Measurements from ENCODE around the gene RBM15B.
"Not testable (repeated sequence)": the region's sequence is repeated elsewhere in the genome, so short reads cannot be mapped to it uniquely, and the experiment has no call there.

RBM15B gene, protein sequence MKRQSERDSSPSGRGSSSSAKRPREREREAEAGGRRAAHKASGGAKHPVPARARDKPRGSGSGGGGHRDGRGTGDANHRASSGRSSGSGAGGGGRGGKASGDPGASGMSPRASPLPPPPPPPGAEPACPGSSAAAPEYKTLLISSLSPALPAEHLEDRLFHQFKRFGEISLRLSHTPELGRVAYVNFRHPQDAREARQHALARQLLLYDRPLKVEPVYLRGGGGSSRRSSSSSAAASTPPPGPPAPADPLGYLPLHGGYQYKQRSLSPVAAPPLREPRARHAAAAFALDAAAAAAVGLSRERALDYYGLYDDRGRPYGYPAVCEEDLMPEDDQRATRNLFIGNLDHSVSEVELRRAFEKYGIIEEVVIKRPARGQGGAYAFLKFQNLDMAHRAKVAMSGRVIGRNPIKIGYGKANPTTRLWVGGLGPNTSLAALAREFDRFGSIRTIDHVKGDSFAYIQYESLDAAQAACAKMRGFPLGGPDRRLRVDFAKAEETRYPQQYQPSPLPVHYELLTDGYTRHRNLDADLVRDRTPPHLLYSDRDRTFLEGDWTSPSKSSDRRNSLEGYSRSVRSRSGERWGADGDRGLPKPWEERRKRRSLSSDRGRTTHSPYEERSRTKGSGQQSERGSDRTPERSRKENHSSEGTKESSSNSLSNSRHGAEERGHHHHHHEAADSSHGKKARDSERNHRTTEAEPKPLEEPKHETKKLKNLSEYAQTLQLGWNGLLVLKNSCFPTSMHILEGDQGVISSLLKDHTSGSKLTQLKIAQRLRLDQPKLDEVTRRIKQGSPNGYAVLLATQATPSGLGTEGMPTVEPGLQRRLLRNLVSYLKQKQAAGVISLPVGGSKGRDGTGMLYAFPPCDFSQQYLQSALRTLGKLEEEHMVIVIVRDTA

DNA sequence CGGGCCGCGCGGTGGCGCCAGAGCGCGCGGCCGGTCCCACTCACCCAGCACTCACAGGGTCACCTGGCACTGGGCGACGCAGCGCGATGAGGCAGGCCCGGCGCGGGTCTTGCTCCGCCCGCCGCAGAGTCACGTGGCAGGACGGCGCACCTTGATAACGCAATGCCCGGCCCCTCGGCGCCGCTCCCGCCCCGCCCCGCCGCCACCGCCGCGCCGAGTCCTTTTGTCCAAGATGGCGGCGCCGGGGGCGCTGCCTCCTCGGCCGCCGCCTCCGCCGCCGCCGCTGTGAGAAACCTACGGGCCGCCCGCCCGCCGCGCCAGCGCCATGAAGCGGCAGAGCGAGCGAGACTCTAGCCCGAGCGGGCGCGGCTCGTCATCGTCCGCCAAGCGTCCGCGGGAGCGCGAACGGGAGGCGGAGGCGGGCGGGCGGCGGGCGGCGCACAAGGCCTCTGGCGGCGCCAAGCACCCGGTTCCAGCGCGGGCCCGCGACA is at the start of gene RBM15B:
Gene RBM15B (plus strand): TSS at position 211 of the 491 bp plus-strand sequence. CDS start 115 bp downstream, at position 326.
- FAIRE-seq (peak; percentile 96), DNase-seq (ENCODE audit: extremely low spot score, insufficient read length, low read depth) (peak; percentile 90)

DNA sequence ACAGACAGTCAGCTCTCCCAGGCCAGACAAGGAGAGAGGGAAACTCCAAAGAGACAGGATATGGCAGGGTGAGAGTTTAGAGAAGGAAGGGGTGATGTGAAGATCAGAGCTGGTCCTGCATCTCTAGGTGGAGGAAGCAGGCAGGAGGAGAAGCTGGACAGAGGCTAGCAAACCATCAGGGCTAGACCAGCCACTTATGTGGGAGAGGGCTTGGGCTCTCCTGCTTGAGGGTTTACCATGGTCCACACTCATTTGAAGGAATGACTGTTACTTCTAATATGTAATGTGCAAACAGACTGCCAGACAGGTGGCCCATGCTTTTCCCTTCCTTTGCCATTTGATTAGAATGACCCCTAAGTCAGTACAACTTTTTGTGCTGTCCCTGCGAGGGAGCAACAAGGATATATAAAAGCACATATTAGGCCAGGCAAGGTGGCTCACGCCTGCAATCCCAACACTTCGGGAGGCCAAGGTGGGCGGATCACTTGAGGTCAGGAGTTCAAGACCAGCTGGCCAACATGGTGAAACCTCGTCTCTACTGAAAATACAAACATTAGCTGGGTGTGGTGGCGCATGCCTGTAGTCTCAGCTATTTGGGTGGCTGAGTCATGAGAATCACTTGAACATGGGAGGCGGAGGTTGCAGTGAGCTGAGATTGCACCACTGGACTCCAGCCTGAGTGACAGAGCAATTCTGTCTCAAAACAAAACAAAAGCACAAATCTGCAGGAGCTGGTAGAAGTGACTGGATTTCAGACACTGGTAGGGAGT is 47.0 kb upstream of the RBM15B start:
- no peak for FAIRE-seq
- DNase-seq (ENCODE audit: extremely low spot score, insufficient read length, low read depth) = no peak

DNA sequence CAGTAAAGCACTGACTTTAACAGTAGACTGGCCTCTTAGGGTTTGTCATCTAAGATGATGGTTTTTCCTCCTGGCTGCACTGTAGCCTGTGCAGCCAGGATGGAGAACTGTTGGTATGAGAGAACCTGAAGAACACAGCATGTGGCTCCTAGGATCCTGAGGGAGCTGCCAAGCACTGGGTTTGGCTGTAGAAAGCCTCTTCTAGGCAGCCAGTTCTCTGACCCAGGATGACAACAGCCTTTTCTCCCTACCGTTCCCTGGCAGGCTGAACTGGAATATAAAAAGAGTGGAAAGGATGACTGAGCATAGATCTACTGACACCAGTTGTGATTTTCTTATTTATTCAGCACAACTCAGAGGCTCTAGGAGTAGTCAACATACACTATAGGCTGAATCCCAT is 40.3 kb upstream of the RBM15B start:
- FAIRE-seq = no peak
- DNase-seq (ENCODE audit: extremely low spot score, insufficient read length, low read depth) = no peak

DNA sequence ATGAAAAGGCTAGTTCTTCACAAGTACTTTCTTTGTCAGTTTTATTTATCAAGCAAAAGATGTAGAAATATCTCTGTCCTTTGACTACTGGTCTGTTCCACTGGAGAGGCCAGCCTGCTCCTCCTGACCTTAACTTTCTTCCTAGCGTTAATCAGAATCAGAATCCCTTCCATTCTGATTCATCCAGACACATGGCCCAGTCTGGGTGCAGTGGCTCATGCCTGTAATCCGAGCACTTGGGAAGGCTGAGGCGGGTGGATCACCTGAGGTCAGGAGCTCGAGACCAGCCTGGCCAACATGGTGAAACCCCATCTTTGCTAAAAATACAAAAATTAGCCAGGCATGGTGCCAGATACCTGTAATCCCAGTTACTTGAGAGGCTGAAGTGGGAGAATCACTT is 38.0 kb upstream of the RBM15B start:
- DNase-seq (ENCODE audit: extremely low spot score, insufficient read length, low read depth) (no peak), FAIRE-seq (no peak)

DNA sequence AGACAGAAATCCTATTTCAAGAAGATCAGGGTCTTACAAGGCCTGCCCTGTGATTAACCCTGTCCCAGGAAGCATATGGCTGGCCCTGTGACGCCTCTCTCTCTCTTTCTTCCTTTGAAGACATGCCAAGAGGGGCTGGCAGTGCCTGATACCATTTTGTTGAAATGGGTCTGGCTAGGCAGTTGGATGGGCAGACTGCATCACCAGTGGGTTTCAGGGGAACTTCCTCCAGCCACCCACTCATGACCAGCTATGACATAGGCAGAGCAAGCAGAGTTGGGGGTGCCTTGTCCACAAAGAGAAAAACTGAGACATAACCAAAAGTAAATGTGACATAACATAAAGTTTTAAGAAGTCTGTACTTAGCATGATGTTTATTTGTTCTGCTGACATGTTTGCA is 37.4 kb upstream of the RBM15B start:
- DNase-seq (ENCODE audit: extremely low spot score, insufficient read length, low read depth) (no peak), FAIRE-seq (no peak)

DNA sequence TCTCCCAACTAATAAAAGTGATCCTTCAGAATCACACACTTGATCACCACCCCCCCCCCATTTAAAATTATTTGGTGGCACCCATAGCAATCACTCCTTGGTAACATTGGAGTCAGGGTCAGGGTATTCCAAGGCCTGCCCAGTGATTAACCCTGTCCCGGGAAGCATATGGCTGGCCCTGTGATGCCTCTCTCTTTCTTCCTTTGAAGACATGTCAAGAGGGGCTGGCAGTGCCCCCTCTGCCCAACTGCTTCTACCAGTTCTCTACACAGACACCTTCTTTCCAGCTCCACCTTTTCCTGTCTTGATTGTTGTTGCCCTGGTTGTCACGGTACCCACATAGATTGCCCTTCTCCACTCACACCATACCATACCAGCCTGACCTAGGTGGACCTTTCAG is 36.9 kb upstream of the RBM15B start:
- DNase-seq (ENCODE audit: extremely low spot score, insufficient read length, low read depth) (no peak), FAIRE-seq (no peak)

DNA sequence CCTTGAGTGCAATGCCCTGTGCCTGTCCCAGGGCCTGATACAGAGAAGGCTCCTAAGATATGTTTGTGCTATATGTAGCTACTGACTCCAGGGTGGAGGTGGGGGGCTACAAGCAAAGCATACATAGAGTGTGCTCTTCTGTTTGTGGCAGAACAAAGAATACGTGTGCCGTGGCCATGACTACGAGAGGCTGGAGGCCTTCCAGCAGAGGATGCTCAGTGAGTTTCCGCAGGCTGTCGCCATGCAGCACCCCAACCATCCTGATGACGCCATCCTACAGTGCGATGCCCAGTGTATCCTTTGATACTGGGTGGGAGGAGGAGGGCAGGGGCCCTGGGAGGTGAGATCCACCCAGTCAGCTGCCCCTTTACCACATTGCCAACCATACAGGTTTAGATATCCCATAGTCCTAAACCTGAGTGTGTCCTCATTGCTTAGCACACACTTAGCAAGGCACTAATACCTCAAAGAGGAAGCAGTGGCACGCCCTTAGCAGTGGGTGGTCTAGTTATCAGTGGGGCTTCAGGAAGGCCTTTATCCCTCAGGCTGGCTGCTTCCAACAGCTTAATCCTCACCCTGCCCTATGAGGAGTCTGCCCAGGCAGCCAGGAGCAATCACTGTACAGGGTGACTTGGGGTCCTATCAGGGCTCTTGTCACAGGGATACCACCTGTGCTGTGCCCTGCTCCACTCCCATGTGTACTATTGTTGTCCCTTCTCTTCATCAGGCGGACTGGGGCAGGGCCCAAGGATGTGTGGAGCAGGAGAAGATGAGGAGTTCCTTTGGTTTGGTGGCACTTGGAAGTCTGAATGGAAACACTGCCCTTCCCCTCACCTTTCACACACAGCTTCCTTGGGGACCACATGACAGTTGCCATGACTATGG is 36.1 kb upstream of the RBM15B start:
- FAIRE-seq (no peak), DNase-seq (ENCODE audit: extremely low spot score, insufficient read length, low read depth) (no peak)

DNA sequence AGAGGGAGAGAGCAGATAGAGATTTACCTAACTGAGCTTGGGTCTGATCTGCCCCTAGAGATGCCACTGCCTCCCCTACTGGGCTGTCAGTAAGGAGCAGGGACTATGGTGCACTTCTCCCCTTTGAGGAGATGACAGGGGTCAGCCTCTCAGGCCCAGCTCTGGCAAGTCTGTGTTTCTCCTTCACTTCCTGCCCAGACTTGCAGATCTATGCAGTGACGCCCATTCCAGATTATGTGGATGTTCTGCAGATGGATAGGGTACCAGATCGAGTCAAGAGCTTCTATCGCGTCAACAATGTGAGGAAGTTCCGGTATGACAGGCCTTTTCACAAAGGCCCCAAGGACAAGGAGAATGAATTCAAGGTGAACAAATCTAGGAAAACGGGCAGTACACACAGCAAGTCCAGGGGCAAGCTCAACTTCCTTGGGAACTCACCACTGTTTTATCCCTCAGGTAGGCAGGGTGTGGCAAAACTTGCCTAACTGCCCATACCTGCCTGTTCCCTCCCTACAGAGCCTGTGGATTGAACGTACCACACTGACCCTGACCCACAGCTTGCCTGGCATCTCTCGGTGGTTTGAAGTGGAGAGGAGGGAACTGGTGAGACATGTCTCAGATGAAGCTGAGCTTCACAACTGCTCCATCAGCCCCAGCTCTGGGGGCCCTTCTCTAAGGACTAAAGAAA is 35.0 kb upstream of the RBM15B start:
- no peak for DNase-seq (ENCODE audit: extremely low spot score, insufficient read length, low read depth)
- FAIRE-seq = no peak

DNA sequence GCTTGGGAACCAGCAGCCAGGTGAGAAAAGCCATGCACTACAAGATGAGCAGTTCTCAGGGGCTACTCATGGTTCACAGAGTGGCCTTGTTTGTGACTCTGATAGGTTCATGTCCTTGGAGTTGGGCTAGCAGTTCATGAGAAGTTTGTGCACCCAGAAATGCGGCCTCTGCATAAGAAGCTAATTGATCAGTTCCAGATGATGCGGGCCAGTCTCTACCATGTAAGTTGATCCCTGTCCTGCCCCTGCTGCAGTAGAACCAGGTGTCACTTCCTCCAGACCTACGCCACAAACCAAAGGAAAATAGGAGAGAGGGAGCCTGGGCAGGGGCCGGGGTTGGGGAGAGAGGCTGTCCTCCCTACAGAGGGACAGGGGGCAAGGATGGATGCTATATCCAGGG is 33.2 kb upstream of the RBM15B start:
- no peak for FAIRE-seq

DNA sequence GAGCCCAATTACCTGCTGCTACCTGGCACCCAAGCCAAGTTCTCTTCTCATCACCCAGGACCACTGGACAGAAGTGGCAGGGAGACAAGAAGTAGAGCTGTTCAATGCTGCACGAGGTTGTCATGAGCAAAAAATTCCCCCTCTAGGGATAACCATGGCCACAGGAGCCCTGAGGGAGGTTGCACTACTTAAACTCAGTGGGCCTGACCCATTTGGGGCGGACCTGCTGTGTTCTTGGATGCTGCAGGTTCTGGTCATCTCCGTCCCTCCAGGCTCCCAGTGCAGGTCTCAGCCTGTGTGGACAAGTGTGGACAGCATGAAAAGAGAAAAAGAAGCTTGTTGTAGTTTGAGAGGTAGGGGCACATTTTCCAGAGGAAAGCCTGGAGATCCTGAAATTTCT is 32.1 kb upstream of the RBM15B start:
- FAIRE-seq = no peak
- DNase-seq (ENCODE audit: extremely low spot score, insufficient read length, low read depth) = no peak

More for the DNA sequence above, 33.2 kb upstream of the RBM15B start:
- no peak for DNase-seq (ENCODE audit: extremely low spot score, insufficient read length, low read depth)

DNA sequence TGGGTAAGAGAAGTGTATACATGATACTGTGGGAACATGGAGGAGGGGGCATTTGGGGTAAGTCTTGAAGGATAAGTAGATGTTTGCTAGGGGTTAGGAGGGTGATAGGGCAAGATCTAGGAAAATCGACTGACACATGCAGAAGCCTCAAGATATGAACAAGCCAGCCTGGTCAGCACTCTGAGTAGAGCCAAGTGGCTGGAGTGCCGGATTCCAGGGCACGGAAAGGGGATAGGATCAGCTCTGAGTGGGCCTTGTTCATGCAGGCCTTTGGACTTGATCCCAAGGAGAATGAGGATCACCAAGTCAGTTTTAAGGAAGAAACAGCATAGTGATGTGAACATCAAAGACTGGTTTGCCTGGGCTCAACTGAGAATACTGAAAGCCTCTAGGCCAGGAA is 30.3 kb upstream of the RBM15B start:
- no peak for DNase-seq (ENCODE audit: extremely low spot score, insufficient read length, low read depth)
- no peak for FAIRE-seq

DNA sequence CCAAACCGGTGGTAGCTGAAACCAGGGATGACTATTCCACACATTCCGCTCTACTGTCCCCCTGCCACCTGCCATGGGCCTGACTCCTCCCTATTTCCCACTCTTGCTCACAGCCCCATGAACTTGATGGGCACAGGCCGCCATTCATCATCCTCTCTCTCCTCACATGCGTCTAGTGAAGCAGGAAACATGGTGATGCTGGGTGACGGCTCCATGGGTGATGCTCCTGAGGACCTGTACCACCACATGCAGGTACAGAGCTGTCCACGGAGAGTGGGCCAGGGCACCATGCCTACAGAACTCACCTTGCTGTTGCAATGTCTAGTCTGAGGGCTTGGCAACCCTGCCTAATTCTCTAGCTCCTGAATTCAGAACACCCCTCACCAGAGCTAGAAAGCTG is 29.3 kb upstream of the RBM15B start:
- no peak for FAIRE-seq
- no peak for DNase-seq (ENCODE audit: extremely low spot score, insufficient read length, low read depth)

DNA sequence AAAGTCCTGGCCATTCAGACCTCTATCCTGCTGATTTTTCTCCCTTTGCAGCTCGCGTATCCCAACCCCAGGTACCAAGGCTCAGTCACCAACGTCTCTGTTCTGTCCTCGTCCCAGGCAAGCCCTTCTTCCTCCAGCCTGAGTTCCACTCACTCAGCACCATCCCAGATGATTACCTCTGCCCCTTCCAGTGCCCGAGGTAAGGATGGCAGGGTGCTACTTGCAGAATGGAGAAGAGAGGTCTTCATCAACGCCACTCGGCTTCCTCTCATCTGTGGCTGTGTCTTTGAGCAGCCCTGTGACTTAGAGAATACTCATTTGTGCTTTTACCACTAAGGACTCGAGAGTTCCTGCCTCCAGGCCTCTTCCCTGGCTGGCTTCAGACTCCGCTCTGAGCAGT is 28.6 kb upstream of the RBM15B start:
- no peak for FAIRE-seq
- DNase-seq (ENCODE audit: extremely low spot score, insufficient read length, low read depth) = no peak

DNA sequence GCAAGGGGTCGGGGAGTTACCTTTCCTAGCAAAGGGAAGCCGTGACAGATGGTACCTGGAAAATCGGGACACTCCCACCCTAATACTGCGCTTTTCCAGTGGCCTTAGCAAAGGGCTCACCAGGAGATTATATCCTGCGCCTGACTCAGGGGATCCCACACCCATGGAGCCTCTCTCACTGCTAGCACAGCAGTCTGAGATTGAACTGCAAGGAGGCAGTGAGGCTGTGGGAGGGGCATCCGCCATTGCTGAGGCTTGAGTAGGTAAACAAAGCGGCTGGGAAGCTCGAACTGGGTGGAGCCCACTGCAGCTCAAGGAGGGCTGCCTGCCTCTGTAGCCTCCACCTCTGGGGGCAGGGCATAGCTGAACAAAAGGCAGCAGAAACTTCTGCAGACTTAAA is 22.8 kb upstream of the RBM15B start:
- DNase-seq (ENCODE audit: extremely low spot score, insufficient read length, low read depth); FAIRE-seq: not testable (repeated sequence)

DNA sequence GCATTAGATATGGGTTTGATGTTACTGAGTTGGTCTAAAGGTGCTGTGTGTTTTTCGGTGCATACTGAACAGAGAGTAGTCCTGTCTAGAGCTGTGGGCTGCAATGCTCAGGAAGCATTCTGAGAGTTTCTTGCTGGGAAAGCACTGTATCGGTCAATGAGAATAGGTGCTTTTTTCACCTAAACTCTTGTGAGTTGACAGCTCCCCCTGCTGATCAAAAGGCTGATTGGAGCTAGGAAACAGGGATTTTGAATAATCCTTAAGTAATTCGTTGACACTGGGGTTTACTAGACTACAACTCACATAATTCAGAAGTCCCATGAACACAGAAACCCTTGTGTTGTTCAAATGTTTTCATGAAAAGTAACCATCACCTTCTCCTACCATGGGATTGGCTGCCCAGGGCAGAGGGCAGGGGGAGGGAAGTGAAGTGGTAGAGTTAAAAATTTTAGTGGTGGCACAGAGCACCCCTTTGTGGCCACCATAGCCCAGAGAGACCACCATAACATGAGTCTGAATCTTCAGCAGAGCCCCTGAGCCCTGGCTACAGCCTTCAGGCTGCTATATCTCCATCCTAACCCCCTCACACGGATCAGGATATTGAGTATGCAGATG is 19.0 kb upstream of the RBM15B start:
- peak; percentile 78 for FAIRE-seq
- no peak for DNase-seq (ENCODE audit: extremely low spot score, insufficient read length, low read depth)

DNA sequence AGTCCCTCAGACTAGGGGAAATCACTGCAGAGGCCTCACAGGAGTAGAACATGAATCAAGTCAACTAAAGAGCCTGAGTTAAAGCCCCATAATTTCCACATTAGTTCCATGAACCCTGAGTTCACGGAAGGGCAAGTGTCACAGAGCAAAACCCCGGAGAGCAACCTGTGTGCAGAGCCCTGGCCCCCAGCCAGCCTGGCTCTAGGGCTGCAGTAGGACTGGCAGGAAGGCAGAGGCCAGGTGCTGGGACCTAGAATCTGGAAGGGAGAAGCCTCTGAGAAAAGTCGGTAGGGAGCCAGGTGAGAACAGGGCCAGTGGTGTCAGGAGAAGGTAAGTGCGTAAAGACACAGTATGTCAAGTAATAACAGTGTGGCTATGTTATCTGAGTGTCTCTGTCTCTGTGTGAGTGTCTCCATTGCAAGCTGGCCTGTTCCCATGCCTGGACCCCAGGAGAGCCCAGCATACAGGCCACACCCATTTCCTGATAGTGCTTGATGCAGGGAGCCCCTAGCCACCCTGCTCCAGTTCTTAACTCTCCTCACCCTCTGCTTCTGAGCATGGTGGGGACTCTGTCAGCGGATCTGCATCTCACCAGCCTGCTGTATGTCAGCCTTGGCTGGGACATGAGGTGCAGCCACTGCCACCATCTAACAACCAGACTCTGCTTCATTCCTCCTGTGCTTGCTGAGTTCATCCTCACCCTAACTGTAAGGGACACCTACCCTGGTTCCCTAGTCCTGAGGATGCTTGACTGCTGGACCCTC is 17.2 kb upstream of the RBM15B start:
- FAIRE-seq (no peak), DNase-seq (ENCODE audit: extremely low spot score, insufficient read length, low read depth) (no peak)

DNA sequence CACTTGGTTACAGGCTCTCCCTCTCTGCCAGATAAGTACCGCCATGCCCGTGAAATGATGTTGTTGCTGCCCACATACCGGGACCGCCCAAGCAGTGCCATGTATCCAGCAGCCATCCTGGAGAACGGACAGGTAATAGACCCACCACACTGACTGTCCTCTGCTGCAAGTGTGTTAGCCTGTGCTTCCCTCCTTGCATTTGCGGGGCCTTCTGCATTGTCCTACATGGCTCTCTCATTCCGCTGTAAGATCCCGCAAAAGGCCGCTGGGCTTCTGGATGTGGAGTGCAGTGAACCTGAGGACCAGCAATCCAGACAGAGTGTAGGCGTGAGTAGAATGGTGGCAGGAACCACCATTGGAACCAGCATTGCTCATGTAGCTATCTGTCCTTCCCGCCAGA is 16.6 kb upstream of the RBM15B start:
- no peak for FAIRE-seq

DNA sequence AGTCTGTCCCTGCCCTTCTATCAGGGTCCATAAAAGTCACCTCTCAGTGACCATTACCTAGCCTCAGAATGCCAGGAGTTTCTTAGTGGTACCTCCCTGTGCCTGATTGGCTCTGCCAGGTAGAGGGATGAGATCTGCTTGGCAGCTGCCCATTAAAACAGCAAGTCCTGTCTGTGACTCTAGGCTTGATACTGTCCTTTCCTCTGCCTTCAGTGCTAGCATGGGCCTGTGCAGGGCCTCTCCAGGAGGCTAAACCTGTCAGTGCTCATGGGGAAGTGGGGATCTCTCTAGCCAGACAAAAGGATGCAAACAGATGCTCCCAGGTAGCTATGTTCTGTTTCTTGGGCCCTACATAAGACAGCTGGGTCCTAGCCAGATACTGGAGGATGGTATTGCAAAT is 15.9 kb upstream of the RBM15B start:
- FAIRE-seq (no peak), DNase-seq (ENCODE audit: extremely low spot score, insufficient read length, low read depth) (no peak)

More for the DNA sequence above, 16.6 kb upstream of the RBM15B start:
- DNase-seq (ENCODE audit: extremely low spot score, insufficient read length, low read depth) = no peak

Data from GM18507 (cell line).